Body of pancreas (tissue), 4 donors: ENCODE measurements around the gene UST. TPM values are rescaled to one million over a fixed set of nuclear protein-coding genes. Genes with fewer than 3 reads are reported as not detected.
"Not testable (repeated sequence)": the region's sequence is repeated elsewhere in the genome, so short reads cannot be mapped to it uniquely, and the experiment has no call there.

Source experiments
- ATAC-seq: fragments of 150-250 bp; one replicate; pipeline ENCODE4 v1.9.1; 2016
- DNase-seq, 4 donors: peaks; one replicate each; pipeline ENCODE4 v3.0.0-alpha.2; 2019
- H3K27ac ChIP-seq, 4 donors: fragments of 200-600 bp; sonication (generic); 1 replicate in 3 of 4; 2 replicates in 1 of 4; pipeline versions ENCODE4 v1.5.1 to v1.6.1; 2016 to 2019; ENCODE audit warnings: mild to moderate bottlenecking in 1 of 4, mixed read lengths in 1 of 4, moderate library complexity in 1 of 4
- H3K27me3 ChIP-seq, 2 donors: fragments of 200-600 bp; sonication (generic); one replicate each; pipeline ENCODE4 v1.6.0; 2016; ENCODE audit warnings: mild to moderate bottlenecking in 1 of 2
- H3K36me3 ChIP-seq, 2 donors: fragments of 200-600 bp; sonication (generic); replicated peaks in 1 of 2; 2 replicates each; pipeline ENCODE4 v1.5.1; 2016; ENCODE audit warnings: low read depth in 2 of 2; ENCODE audit not compliant: insufficient read depth in 1 of 2
- H3K4me1 ChIP-seq: fragments of 200-600 bp; sonication (generic); one replicate; pipeline ENCODE4 v1.6.0; 2016
- H3K4me3 ChIP-seq, 2 donors: fragments of 200-600 bp; sonication (generic); 1 replicate in 1 of 2; 2 replicates in 1 of 2; pipeline ENCODE4 v1.5.1; 2016 to 2019
- H3K9me3 ChIP-seq, 3 donors: fragments of 200-600 bp; sonication (generic); 1 replicate in 2 of 3; 2 replicates in 1 of 3; pipeline ENCODE4 v1.5.1; 2016
- CTCF ChIP-seq, 7 experiments: fragments of 450-650 bp in 4 of 7; fragments of 200-600 bp in 3 of 7; sonication (generic) in 3 of 7; IDR thresholded peaks; one replicate each; pipeline ENCODE4 v1.5.1; 2016 to 2019; ENCODE audit warnings: antibody characterized with exemption in 7 of 7
- POLR2A ChIP-seq, 3 donors: fragments of 450-650 bp; IDR thresholded peaks; one replicate each; pipeline ENCODE4 v1.6.1; 2016; ENCODE audit warnings: antibody characterized with exemption in 3 of 3, mild to moderate bottlenecking in 2 of 3
- WGBS, 2 donors: methylation state at CpG; one replicate each; pipeline ENCODE4 v1.1.5; 2017; 5-methylcytosine and 5-hydroxymethylcytosine counted together
- intact Hi-C: fragments of 100-400 bp; cut with DNase I; formaldehyde crosslinking; loops from one replicate; pipeline ENCODE4 v1.15.1; 2023
- total RNA-seq, 2 donors: library from RNA; depleted of rRNA; stranded (reverse); fragments of >200 nt; gene quantifications; one replicate each; pipeline ENCODE4 v1.1.0, GENCODE V29; 2016

The UST gene
- total RNA-seq, 2 donors from 2014 or later: 11.4 to 28.3 TPM

GRCh38 chr6:148842296-148843019 is 95.6 kb downstream of the UST start:
- Histone ChIP-seq H3K27ac (no peak overlapping the region), H3K27me3 (no peaks in the 10 kb centered on the region), H3K4me1 (peaks cover 9% of the 10 kb centered on the region), H3K9me3 (no peaks in the 10 kb centered on the region), H3K36me3 (no peaks in the 10 kb centered on the region), H3K4me3 (no peak overlapping the region)
- intact Hi-C loops: no loop called here
- DNase-seq: no peak
- TF ChIP-seq CTCF (IDR thresholded peaks at IDR 0.05) (no peak), POLR2A (IDR thresholded peaks at IDR 0.05) (no peak)
- ATAC-seq: no peak
- WGBS, 2 donors: 92 to 94% methylated on average over 12 of the region's 12 CpGs

GRCh38 chr6:148845464-148845863 is 98.6 kb downstream of the UST start:
- no peak overlapping the region for H3K27ac ChIP-seq
- 82 to 94% methylated on average over 1 of the region's 1 CpG for WGBS, 2 donors
- no peaks in the 10 kb centered on the region for H3K36me3 ChIP-seq
- H3K27me3 ChIP-seq: no peaks in the 10 kb centered on the region
- peaks cover 29% of the 10 kb centered on the region for H3K4me1 ChIP-seq
- no peak for ATAC-seq
- intact Hi-C loops: no loop called here
- no peak overlapping the region for H3K4me3 ChIP-seq
- DNase-seq: no peak
- no peak for TF ChIP-seq CTCF (IDR thresholded peaks at IDR 0.05)
- TF ChIP-seq POLR2A (IDR thresholded peaks at IDR 0.05): no peak
- H3K9me3 ChIP-seq: no peaks in the 10 kb centered on the region

- intact Hi-C loops: no loop called here
- H3K4me1 ChIP-seq: peaks cover 44% of the 10 kb centered on the region
- ATAC-seq (peak; percentile 30), DNase-seq (peak in 3 of 4 donors; percentile 10 to 27 (median 22))
- 63 to 66% methylated on average over 3 to 4 of the region's 4 CpGs for WGBS, 2 donors
- H3K4me3 ChIP-seq: no peak overlapping the region
- H3K36me3 ChIP-seq: no peaks in the 10 kb centered on the region
- peak overlapping the region in 3 of 4 donors; percentile 6 to 37 (median 15) for H3K27ac ChIP-seq
- no peaks in the 10 kb centered on the region for H3K27me3 ChIP-seq
- TF ChIP-seq CTCF (IDR thresholded peaks at IDR 0.05) (no peak), POLR2A (IDR thresholded peaks at IDR 0.05) (no peak)
- H3K9me3 ChIP-seq: no peaks in the 10 kb centered on the region
Measured at GRCh38 chr6:148846778-148847761, 100.2 kb downstream of the UST start.

GRCh38 chr6:148848915-148849314 is 102.1 kb downstream of the UST start:
- TF ChIP-seq POLR2A (IDR thresholded peaks at IDR 0.05) (no peak), CTCF (IDR thresholded peaks at IDR 0.05) (no peak)
- DNase-seq (no peak), ATAC-seq (no peak)
- H3K9me3 ChIP-seq: no peaks in the 10 kb centered on the region
- peaks cover 61% of the 10 kb centered on the region for H3K4me1 ChIP-seq
- intact Hi-C loops: no loop called here
- no peaks in the 10 kb centered on the region for H3K36me3 ChIP-seq
- no peak overlapping the region for H3K4me3 ChIP-seq
- H3K27ac ChIP-seq: no peak overlapping the region
- H3K27me3 ChIP-seq: no peaks in the 10 kb centered on the region
- WGBS, 2 donors: 81 to 94% methylated on average over 4 of the region's 4 CpGs

- H3K4me3 ChIP-seq, H3K9me3 ChIP-seq, intact Hi-C loops, H3K27me3 ChIP-seq, H3K27ac ChIP-seq, H3K36me3 ChIP-seq, DNase-seq, ATAC-seq: not testable (repeated sequence)
- 83 to 85% methylated on average over 5 of the region's 5 CpGs for WGBS, 2 donors
- H3K4me1 ChIP-seq: peaks cover 66% of the 10 kb centered on the region
Measured at GRCh38 chr6:148849449-148849848, 102.6 kb downstream of the UST start.
